Thymus (tissue), 11 donors: Measurements from ENCODE around the gene FZR1. TPM values are rescaled to one million over a fixed set of nuclear protein-coding genes. Genes with fewer than 3 reads are reported as not detected.
"Not testable (repeated sequence)": the region's sequence is repeated elsewhere in the genome, so short reads cannot be mapped to it uniquely, and the experiment has no call there.

ENCODE experiments used
- DNase-seq, 9 donors: peaks; one replicate each; pipeline ENCODE4 v3.0.0-alpha.2; 2013; ENCODE audit warnings: low spot score in 9 of 9, low read depth in 6 of 9, missing footprints in 1 of 9
- H3K27ac ChIP-seq, 2 donors: one replicate each; pipeline ENCODE4 v1.5.1; 2013; ENCODE audit warnings: control low read depth in 1 of 2, low read depth in 1 of 2, low read length in 1 of 2, mild to moderate bottlenecking in 1 of 2, moderate library complexity in 1 of 2
- H3K27me3 ChIP-seq, 2 donors: one replicate each; pipeline ENCODE4 v1.5.1; 2013; ENCODE audit warnings: low read length in 1 of 2; ENCODE audit not compliant: control insufficient read depth in 2 of 2, insufficient read depth in 1 of 2
- H3K36me3 ChIP-seq, 2 donors: one replicate each; pipeline ENCODE4 v1.5.1; 2013; ENCODE audit warnings: low read length in 1 of 2, mild to moderate bottlenecking in 1 of 2, moderate library complexity in 1 of 2; ENCODE audit not compliant: control insufficient read depth in 2 of 2, insufficient read depth in 2 of 2
- H3K4me1 ChIP-seq, 2 donors: one replicate each; pipeline ENCODE4 v1.5.1; 2013; ENCODE audit warnings: low read length in 2 of 2; ENCODE audit not compliant: control insufficient read depth in 2 of 2, insufficient read depth in 2 of 2
- H3K4me3 ChIP-seq, 2 donors: one replicate each; pipeline ENCODE4 v1.5.1; 2013; ENCODE audit warnings: low read length in 2 of 2, control low read depth in 1 of 2, mild to moderate bottlenecking in 1 of 2
- H3K9me3 ChIP-seq, 2 donors: one replicate each; pipeline ENCODE4 v1.5.1; 2013; ENCODE audit warnings: low read length in 1 of 2, mild to moderate bottlenecking in 1 of 2; ENCODE audit not compliant: control insufficient read depth in 2 of 2, insufficient read depth in 1 of 2
- WGBS: extraction: QIAGEN DNeasy Blood & Tissue Kit; methylation state at CpG from one replicate; pipeline ENCODE4 v1.1.7; 2013; 5-methylcytosine and 5-hydroxymethylcytosine counted together
- polyA plus RNA-seq: library from polyadenylated mRNA; stranded (reverse); fragments of 200-250 nt; gene quantifications from one replicate; pipeline ENCODE4 v1.2.3, GENCODE V29; 2013
- total RNA-seq: library from RNA; stranded (reverse); fragments of 120-200 nt; gene quantifications from one replicate; pipeline ENCODE4 v1.2.4, GENCODE V29; 2013
- donor health status: healthy.

Gene FZR1
- total and polyA plus RNA-seq, 2 donors: 18.6 to 26.2 TPM

DNA sequence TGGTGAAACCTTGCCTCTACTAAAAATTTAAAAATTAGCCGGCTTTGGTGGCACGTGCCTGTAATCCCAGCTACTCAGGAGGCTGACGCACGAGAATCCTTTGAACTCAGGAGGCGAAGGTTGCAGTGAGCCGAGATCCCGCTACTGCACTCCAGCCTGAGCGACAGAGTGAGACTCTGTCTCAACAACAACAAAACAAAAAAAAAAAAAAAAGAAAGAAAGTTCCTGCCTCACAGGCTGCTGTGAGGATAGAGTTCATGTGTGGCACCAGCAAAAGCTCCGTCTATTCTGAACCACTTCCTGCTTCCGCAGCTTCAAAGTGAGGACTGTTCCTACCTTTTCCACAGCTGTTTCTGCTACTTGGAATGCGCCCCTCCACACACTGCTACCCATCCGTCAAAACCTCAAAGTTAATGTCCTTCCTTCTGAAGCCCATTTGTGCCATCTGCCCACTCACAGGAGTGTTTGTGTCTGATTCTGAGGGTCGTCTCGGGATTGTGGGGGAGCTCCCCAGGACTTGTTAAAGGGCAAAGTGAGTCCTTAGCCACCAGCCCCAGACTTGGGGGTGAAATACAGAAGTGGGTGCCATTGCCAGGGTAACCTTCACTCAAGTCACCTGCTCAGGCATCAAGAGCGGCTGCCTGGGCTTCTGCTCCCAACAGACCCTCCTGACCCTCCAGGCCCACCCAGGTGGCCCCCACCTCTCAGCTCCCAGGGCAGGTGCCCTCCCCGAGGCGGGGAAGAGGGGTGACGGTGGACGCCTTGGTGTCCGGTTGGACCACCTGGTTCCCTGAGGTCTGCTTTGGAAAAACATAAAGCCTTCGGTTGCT is 48.4 kb downstream of the FZR1 start:
- Histone ChIP-seq H3K4me3 (peak overlapping the region; percentile 33 to 35), H3K27me3 (no peaks in the 10 kb centered on the region), H3K9me3 (no peaks in the 10 kb centered on the region), H3K4me1 (peaks cover 30 to 53% of the 10 kb centered on the region in 2 donors), H3K36me3 (peaks cover 15 to 20% of the 10 kb centered on the region in 2 donors), H3K27ac (peak overlapping the region; percentile 88 to 95)
- DNase-seq: peak; percentile 55 to 91 (median 76)
- 31% methylated on average over 21 of the region's 21 CpGs for WGBS

- peak overlapping the region; percentile 88 to 95 for H3K27ac ChIP-seq
- H3K4me3 ChIP-seq: peak overlapping the region; percentile 76 to 98
- no peaks in the 10 kb centered on the region for H3K27me3 ChIP-seq
- H3K9me3 ChIP-seq: no peaks in the 10 kb centered on the region
- peaks cover 30 to 57% of the 10 kb centered on the region in 2 donors for H3K4me1 ChIP-seq
- WGBS: 92% methylated on average over 15 of the region's 15 CpGs
- peaks cover 8 to 13% of the 10 kb centered on the region in 2 donors for H3K36me3 ChIP-seq
- no peak for DNase-seq
Measured at GRCh38 chr19:3555653-3556422, 49.7 kb downstream of the FZR1 start.

DNA sequence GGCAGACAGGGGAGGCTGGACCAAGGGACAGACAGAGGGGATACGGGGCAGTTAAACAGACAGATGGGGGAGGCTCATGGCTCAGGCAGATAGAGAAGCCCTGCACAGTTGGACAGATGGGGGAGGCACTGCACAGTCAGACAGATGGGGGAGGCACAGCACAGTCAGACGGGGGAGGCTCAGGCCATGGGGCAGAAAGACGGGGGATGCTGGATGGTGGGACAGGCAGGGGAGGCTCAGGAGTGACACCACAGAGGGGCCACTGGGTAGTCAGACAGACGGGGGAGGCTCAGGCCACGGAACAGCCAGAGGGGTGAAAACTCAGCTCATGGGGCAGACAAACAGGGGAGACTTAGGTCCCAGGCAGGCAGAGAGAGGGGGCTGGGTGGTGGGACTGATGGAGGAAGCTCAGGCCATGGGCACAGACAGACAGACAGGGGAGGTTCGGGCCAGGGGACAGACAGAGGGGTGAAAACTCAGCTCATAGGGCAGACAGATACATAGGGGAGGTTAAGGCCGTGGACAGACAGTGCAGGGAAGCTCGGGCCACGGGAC is 50.4 kb downstream of the FZR1 start:
- H3K27ac ChIP-seq: peak overlapping the region; percentile 57 to 79
- WGBS: 37% methylated on average over 9 of the region's 9 CpGs
- peaks cover 30 to 57% of the 10 kb centered on the region in 2 donors for H3K4me1 ChIP-seq
- H3K27me3 ChIP-seq: no peaks in the 10 kb centered on the region
- no peak for DNase-seq
- H3K36me3 ChIP-seq: peaks cover under 1 to 9% of the 10 kb centered on the region in 2 donors
- H3K4me3 ChIP-seq: peak overlapping the region; percentile 76 to 98
- H3K9me3 ChIP-seq: no peaks in the 10 kb centered on the region

DNA sequence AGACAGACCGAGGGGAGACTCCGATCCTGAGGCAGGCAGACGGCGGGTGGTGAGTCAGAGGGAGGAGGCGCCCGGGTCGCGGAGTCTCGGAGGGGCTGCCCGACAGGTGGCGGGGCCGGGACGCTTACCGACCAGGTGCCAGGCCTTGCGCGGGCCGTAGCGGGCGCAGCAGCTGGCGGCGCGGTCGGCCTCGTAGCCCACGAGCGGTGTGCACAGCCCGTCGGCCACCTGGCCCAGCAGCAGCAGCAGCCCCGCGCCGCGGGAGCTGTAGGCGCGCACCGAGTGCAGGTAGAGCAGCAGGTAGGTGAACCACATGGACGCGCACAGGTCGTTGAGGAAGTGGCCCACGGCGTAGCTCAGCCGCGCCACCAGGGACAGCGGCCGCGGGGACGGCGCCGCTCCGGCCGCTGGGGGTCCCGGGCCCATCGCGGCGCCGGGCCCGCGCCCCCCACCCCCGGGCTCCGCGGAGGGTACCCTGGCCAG is 50.9 kb downstream of the FZR1 start:
- DNase-seq: peak in 3 of 9 donors; percentile 41 to 56 (median 41)
- Histone ChIP-seq H3K4me1 (peaks cover 30 to 55% of the 10 kb centered on the region in 2 donors), H3K27ac (peak overlapping the region; percentile 57 to 79), H3K9me3 (no peaks in the 10 kb centered on the region), H3K4me3 (peak overlapping the region; percentile 76 to 98), H3K27me3 (no peaks in the 10 kb centered on the region), H3K36me3 (peaks cover 0 to 9% of the 10 kb centered on the region in 2 donors)
- WGBS: under 1% methylated on average over 60 of the region's 60 CpGs

- Histone ChIP-seq H3K4me1 (peaks cover 30 to 51% of the 10 kb centered on the region in 2 donors), H3K36me3 (peaks cover 0 to 9% of the 10 kb centered on the region in 2 donors), H3K9me3 (no peaks in the 10 kb centered on the region), H3K27ac (peak within 1 kb of the TSS; percentile 72 to 85), H3K27me3 (no peaks in the 10 kb centered on the region), H3K4me3 (peak within 1 kb of the TSS; percentile 76 to 98)
- WGBS: under 1% methylated on average over 81 of the region's 81 CpGs
- DNase-seq: peak in 8 of 9 donors; percentile 81 to 97 (median 92)
Measured at GRCh38 chr19:3557461-3558248, 51.5 kb downstream of the FZR1 start, which contains the start of gene MFSD12. Gene MFSD12, minus strand, starts transcription at chr19:3557586. Its CDS starts 183 bp downstream, at chr19:3557403.

DNA sequence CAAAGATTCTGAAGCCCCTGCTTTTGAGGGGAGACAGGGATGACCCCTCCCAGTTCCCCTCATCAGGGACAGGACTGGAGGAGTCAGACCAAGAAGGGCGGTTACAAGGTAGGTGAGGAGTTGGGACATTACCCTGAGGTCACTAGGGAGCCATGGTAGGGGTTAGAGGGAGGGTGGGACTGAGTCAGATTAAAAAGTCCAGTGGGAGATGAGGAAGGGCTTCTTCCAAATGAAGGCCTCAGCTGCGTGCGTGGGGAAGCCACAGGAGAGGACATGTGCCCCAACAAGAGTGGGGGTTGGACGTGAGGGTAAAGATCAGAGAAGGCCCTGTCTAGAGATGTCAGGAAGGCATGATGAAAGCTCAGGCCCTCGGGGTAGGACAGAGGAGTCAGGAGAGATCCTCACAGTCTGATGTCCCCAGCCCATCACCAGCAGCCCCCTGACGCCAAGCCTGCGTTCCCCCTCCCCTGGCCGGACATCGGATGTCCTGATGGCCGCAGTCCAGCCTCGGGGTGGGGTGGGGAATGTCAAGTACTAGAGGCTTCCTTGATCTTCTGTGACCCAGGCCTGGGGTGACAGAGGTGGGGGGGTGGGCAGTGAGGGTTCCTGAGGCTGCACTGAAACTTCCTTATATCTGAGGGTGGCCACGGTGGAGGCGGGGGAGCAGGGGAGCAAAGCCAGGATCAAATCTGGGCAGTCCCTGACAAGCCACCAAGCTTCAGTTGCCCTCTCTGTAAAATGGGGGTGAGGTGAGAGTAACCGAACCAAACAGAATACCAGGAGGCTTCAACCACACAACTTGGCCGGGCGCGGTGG is 57.8 kb downstream of the FZR1 start:
- 92% methylated on average over 17 of the region's 17 CpGs for WGBS

DNA sequence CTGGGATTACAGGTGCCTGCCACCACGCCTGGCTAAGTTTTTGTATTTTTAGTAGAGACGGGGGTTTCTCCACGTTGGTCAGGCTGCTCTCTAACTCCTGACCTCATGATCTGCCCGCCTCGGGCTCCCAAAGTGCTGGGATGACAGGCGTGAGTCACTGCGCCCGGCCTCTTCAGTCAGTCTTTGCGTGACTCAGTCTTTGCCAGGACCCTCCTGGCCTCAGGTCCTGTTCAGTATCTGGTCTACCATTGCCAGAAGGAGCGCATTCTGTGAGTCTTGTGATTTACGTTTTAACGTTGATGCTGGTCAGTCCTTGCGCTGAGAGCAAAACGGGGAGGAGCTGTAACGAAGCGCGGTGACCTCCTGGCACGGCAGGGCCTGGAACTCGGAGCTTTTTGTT is 59.0 kb downstream of the FZR1 start:
- Histone ChIP-seq H3K27me3 (no peaks in the 10 kb centered on the region), H3K36me3 (no peaks in the 10 kb centered on the region), H3K27ac (no peak overlapping the region), H3K4me3 (no peak overlapping the region), H3K4me1 (peaks cover 0 to 4% of the 10 kb centered on the region in 2 donors), H3K9me3 (no peaks in the 10 kb centered on the region)
- 95% methylated on average over 19 of the region's 19 CpGs for WGBS
- DNase-seq: no peak

More for the DNA sequence above, 57.8 kb downstream of the FZR1 start:
- no peak overlapping the region for H3K27ac ChIP-seq
- no peak overlapping the region for H3K4me3 ChIP-seq
- H3K27me3 ChIP-seq: no peaks in the 10 kb centered on the region
- H3K4me1 ChIP-seq: peaks cover 0 to 4% of the 10 kb centered on the region in 2 donors
- no peaks in the 10 kb centered on the region for H3K9me3 ChIP-seq
- no peaks in the 10 kb centered on the region for H3K36me3 ChIP-seq
- no peak for DNase-seq

DNA sequence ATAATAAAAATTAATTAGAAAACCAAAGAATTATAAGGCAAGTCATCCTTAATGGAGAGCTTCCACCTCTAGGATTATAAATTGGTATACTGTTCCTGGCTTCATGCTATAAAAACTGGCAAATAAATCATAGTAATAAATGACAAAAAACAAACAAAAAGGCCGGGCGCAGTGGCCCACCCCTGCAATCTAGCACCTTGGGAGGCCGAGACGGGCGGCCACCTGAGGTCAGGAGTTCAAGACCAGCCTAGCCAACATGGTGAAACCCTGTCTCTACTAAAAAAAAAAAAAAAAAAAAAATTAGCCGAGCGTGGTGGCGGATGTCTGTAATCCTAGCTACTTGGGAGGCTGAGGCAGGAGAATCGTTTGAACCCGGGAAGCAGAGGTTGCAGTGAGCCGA is 63.9 kb downstream of the FZR1 start:
- WGBS: 97% methylated on average over 11 of the region's 11 CpGs
- H3K4me1 ChIP-seq: peaks cover 12 to 17% of the 10 kb centered on the region in 2 donors
- not testable (repeated sequence) for H3K27me3 ChIP-seq, H3K36me3 ChIP-seq, H3K4me3 ChIP-seq, DNase-seq, H3K27ac ChIP-seq
- peaks cover 0 to 13% of the 10 kb centered on the region in 2 donors for H3K9me3 ChIP-seq
